ENCODE measurements around the gene ADAMTSL3.

- TF ChIP-seq POLR2AphosphoS5 (IDR thresholded peaks at IDR 0.05; ENCODE audit: low read depth, low read length) (no peak), SIN3A (IDR thresholded peaks at IDR 0.05; ENCODE audit: borderline replicate concordance, insufficient read depth, low read length) (no peak)
Measured at GRCh38 chr15:83954506-83954905, 300.6 kb downstream of the ADAMTSL3 start.

Data from PFSK-1 (cell line).